ENCODE results near the gene NGB.

DNA sequence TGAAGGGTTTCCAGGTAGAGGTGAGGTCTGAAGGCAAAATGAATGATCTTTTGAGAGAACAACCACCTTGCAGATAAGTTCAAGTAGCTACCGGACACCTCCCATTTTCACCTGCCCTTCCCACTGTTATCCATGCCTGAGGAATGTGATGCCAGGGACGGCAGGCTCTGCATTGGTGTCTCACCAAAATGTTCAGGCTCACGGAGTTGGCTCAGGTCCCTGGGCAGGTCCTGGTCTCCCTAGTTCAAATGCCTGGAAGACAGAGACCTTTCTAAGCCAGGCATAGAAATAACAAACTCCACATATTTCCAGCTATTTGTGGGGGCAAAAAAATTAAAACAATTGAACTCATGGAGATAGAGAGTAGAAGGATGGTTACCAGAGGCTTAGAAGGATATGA, 53.5 kb downstream of the NGB start:
- TF ChIP-seq, protein P1, sequence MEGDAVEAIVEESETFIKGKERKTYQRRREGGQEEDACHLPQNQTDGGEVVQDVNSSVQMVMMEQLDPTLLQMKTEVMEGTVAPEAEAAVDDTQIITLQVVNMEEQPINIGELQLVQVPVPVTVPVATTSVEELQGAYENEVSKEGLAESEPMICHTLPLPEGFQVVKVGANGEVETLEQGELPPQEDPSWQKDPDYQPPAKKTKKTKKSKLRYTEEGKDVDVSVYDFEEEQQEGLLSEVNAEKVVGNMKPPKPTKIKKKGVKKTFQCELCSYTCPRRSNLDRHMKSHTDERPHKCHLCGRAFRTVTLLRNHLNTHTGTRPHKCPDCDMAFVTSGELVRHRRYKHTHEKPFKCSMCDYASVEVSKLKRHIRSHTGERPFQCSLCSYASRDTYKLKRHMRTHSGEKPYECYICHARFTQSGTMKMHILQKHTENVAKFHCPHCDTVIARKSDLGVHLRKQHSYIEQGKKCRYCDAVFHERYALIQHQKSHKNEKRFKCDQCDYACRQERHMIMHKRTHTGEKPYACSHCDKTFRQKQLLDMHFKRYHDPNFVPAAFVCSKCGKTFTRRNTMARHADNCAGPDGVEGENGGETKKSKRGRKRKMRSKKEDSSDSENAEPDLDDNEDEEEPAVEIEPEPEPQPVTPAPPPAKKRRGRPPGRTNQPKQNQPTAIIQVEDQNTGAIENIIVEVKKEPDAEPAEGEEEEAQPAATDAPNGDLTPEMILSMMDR (conservative IDR thresholded peaks at IDR 0.05; ENCODE audit: low read depth, low read length): no peak
- TF ChIP-seq EZH2 (IDR thresholded peaks at IDR 0.05; ENCODE audit: low read length, unreplicated experiment): no peak
- no peak for TF ChIP-seq EZH2phosphoT487 (IDR thresholded peaks at IDR 0.05; ENCODE audit: borderline replicate concordance, low read length)
